Esophagus (tissue), 2 donors: ENCODE data around the gene SMARCA4. TPM values are rescaled to one million over a fixed set of nuclear protein-coding genes. Genes with fewer than 3 reads are reported as not detected.
"Not testable (repeated sequence)": the region's sequence is repeated elsewhere in the genome, so short reads cannot be mapped to it uniquely, and the experiment has no call there.

Experiments used
- H3K27ac ChIP-seq, 2 donors: one replicate each; pipeline ENCODE4 v1.5.1; 2013; ENCODE audit warnings: low read depth in 2 of 2, mild to moderate bottlenecking in 2 of 2, inconsistent platforms in 1 of 2, low read length in 1 of 2, moderate library complexity in 1 of 2
- H3K27me3 ChIP-seq, 2 donors: one replicate each; pipeline ENCODE4 v1.6.1; 2013; ENCODE audit warnings: low read length in 2 of 2, control low read depth in 1 of 2, mild to moderate bottlenecking in 1 of 2; ENCODE audit not compliant: insufficient read depth in 2 of 2, control insufficient read depth in 1 of 2
- H3K36me3 ChIP-seq, 2 donors: one replicate each; pipeline ENCODE4 v1.6.1; 2013; ENCODE audit warnings: low read length in 1 of 2; ENCODE audit not compliant: control insufficient read depth in 2 of 2, insufficient read depth in 2 of 2
- H3K4me1 ChIP-seq, 2 donors: one replicate each; pipeline ENCODE4 v1.6.1; 2013; ENCODE audit warnings: low read length in 1 of 2; ENCODE audit not compliant: control insufficient read depth in 2 of 2, insufficient read depth in 2 of 2
- H3K4me3 ChIP-seq, 2 donors: one replicate each; pipeline ENCODE4 v1.5.1; 2013; ENCODE audit warnings: low read length in 2 of 2, mild to moderate bottlenecking in 2 of 2, low read depth in 1 of 2, moderate library complexity in 1 of 2
- H3K9me3 ChIP-seq, 2 donors: one replicate each; pipeline ENCODE4 v1.6.1; 2013; ENCODE audit warnings: mild to moderate bottlenecking in 2 of 2, low read depth in 1 of 2, low read length in 1 of 2, moderate library complexity in 1 of 2; ENCODE audit not compliant: control insufficient read depth in 2 of 2, insufficient read depth in 1 of 2
- WGBS, 2 donors: extraction: QIAGEN DNeasy Blood & Tissue Kit; methylation state at CpG; one replicate each; pipeline ENCODE4 v1.1.7; 2013; 5-methylcytosine and 5-hydroxymethylcytosine counted together
- polyA plus RNA-seq, 2 donors: library from polyadenylated mRNA; stranded (reverse); fragments of 200-250 nt; gene quantifications; one replicate each; pipeline ENCODE4 v1.2.3, GENCODE V29; 2013
- donor health status: healthy with polysubstance abuse.
- donor health status: Bipolar disorder and iron deficiency.

SMARCA4 gene
- polyA plus RNA-seq, 2 donors, result 66.8 to 113 TPM

DNA sequence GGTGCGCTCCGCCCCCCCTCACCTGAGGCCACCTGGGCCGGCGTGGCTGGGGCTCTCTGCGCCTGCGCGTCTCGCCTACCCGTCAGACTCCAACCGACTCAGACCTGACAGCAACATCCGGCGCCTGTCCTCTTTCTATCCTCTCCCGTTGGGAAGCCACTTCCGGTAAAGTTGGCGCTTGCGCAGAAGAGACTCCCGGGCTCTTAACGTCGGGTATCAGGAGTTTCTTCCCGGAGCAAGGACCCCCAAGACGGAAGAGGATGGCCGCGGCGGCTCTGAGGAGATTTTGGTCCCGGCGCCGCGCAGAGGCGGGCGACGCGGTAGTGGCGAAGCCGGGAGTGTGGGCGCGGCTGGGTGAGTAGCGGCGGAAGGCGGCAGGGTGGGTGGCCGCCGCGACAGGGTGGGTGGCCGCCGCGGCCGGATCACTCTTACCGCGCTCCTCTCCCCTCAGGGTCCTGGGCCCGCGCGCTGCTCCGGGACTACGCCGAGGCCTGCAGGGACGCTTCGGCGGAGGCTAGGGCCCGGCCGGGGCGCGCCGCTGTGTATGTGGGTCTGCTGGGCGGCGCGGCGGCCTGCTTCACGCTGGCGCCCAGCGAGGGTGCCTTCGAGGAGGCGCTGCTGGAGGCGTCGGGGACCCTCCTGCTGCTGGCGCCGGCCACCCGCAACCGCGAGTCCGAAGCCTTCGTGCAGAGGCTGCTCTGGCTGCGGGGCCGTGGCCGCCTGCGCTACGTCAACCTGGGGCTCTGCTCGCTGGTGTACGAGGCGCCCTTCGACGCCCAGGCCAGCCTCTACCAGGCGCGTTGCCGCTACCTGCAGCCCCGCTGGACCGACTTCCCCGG lies 32.0 kb upstream of the SMARCA4 start, which contains the start of the genes TIMM29 and YIPF2:
Gene TIMM29 (plus strand): TSS at position 249 of the 839 bp plus-strand sequence. CDS start 12 bp downstream, at position 261.
Gene YIPF2 (minus strand): TSS at position 77 of the 839 bp plus-strand sequence. CDS start 229 bp downstream, outside the sequence.
- Histone ChIP-seq H3K4me1 (peaks cover 4 to 13% of the 10 kb centered on the region in 2 donors), H3K36me3 (peaks cover 4 to 12% of the 10 kb centered on the region in 2 donors), H3K27me3 (no peaks in the 10 kb centered on the region), H3K9me3 (no peaks in the 10 kb centered on the region), H3K4me3 (peak within 1 kb of the TSS; percentile 77 to 98), H3K27ac (peak within 1 kb of the TSS; percentile 84 to 91)
- WGBS, 2 donors, result 0% methylated on average over 66 to 96 of the region's 96 CpGs

DNA sequence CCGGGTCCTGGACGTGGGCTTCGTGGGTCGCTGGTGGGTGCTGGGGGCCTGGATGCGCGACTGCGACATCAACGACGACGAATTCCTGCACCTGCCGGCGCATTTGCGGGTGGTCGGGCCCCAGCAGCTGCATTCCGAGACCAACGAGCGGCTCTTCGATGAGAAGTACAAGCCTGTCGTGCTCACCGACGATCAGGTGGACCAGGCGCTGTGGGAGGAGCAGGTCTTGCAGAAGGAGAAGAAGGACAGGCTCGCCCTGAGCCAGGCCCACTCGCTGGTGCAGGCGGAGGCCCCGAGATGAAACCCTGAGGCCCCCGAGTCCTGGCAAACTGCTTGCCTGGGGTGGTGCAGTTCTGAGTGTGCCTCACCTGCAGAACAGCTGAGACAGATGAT lies 31.4 kb upstream of the SMARCA4 start:
- peaks cover 4 to 13% of the 10 kb centered on the region in 2 donors for H3K4me1 ChIP-seq
- WGBS, 2 donors, result 5% methylated on average over 27 of the region's 27 CpGs
- peak overlapping the region; percentile 77 to 98 for H3K4me3 ChIP-seq
- peaks cover under 1 to 6% of the 10 kb centered on the region in 2 donors for H3K36me3 ChIP-seq
- H3K27me3 ChIP-seq, result no peaks in the 10 kb centered on the region
- no peaks in the 10 kb centered on the region for H3K9me3 ChIP-seq
- H3K27ac ChIP-seq, result peak overlapping the region; percentile 84 to 91

DNA sequence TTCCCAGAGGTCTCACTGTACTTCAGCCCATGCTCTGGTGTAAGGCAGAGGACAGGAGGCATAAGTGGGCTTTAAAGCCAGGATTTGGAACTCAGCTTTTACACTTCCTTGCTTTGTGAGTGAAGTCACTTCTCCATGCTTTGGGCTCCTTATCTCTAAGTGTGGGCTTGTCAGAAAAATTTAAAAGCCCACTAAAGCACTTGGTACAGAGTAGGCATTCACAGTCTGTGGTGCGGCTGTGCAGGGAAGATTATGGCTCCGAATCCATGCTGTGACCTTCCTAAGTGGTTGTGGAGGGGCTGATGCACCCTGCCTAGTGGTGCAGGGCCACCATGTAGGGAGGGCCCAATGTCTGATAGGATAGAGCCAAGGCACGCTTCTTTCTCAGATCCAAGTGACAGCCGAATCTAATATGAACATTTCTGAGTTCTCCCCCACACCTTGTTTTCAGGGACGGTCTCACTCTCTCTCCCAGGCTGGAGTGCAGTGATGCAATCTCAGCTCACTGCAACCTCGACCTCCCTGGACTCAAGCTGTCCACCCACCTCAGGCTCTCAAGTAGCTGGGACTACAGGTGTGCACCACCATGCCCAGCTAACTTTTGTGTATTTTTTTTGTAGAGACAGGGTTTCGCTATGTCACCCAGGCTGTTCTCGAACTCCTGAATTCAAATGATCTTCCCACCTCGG lies 25.3 kb upstream of the SMARCA4 start:
- Histone ChIP-seq H3K27me3 (no peaks in the 10 kb centered on the region), H3K36me3 (no peaks in the 10 kb centered on the region), H3K4me3 (no peak overlapping the region), H3K27ac (no peak overlapping the region), H3K4me1 (no peaks in the 10 kb centered on the region), H3K9me3 (no peaks in the 10 kb centered on the region)
- 91 to 94% methylated on average over 9 of the region's 9 CpGs for WGBS, 2 donors

- no peak overlapping the region for H3K4me3 ChIP-seq
- no peak overlapping the region for H3K27ac ChIP-seq
- no peaks in the 10 kb centered on the region for H3K36me3 ChIP-seq
- no peaks in the 10 kb centered on the region for H3K27me3 ChIP-seq
- H3K9me3 ChIP-seq, result no peaks in the 10 kb centered on the region
- no peaks in the 10 kb centered on the region for H3K4me1 ChIP-seq
- 1 to 4% methylated on average over 11 of the region's 11 CpGs for WGBS, 2 donors
Measured at GRCh38 chr19:10936661-10937084, 24.2 kb upstream of the SMARCA4 start.

DNA sequence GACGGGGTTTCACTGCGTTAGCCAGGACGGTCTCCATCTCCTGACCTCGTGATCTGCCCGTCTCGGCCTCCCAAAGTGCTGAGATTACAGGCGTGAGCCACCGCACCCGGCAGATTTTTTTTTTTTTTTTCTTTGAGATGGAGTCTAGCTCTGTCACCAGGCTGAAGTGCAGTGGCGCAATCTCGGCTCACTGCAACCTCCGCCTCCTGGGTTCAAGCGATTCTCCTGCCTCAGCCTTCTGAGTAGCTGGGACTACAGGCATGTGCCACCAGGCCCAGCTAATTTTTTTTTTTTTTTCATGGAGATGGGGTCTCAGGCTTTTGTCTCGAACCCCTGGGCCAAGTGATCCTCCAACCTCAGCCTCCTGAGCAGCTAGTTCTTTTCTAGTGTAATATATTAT lies 19.2 kb upstream of the SMARCA4 start:
- not testable (repeated sequence) for H3K36me3 ChIP-seq, H3K4me3 ChIP-seq, H3K4me1 ChIP-seq, H3K27me3 ChIP-seq, H3K27ac ChIP-seq, H3K9me3 ChIP-seq
- WGBS, 2 donors, result 74 to 79% methylated on average over 13 to 14 of the region's 14 CpGs

- H3K4me1 ChIP-seq, H3K27me3 ChIP-seq: not testable (repeated sequence)
Measured at GRCh38 chr19:10943412-10943811, 17.4 kb upstream of the SMARCA4 start.

GRCh38 chr19:10945264-10945663 lies 15.6 kb upstream of the SMARCA4 start:
- Histone ChIP-seq H3K4me1 (peaks cover 0 to 2% of the 10 kb centered on the region in 2 donors), H3K27me3 (no peaks in the 10 kb centered on the region), H3K4me3 (no peak overlapping the region), H3K36me3 (no peaks in the 10 kb centered on the region), H3K9me3 (no peaks in the 10 kb centered on the region), H3K27ac (no peak overlapping the region)
- 89 to 90% methylated on average over 4 of the region's 4 CpGs for WGBS, 2 donors

More at GRCh38 chr19:10943412-10943811, 17.4 kb upstream of the SMARCA4 start:
- H3K9me3 ChIP-seq, H3K4me3 ChIP-seq, H3K27ac ChIP-seq, H3K36me3 ChIP-seq: not testable (repeated sequence)
- WGBS, 2 donors, result 80 to 92% methylated on average over 4 of the region's 4 CpGs

DNA sequence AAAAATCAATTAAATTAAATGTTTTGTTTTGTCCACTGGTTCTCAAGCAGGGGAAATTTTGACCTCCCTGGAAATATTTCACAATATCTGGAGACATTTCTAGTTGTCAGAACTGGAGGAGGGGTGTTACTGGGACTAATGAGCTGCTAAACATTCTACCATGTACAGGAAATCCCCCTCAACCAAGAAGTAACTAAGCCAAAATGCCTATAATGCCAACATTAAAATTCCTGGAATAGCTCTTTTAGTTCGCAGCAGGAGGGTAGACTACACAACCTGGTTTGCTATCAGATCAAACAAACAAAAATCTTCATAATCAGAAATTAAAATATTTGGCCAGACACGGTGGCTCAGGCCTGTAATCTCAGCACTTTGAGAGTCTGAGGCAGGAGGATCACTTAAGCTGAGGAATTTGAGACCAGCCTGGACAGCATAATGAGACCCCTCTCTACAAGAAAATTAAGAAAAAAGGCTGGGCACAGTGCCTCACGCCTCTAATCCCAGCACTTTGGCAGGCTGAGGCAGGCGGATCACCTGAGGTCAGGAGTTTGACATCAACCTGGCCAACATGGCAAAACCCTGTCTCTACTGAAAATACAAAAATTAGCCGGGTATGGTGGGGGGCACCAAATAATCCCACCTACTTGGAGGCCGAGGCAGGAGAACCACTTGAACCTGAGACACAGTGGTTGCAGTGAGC lies 13.7 kb upstream of the SMARCA4 start:
- Histone ChIP-seq H3K27me3 (no peaks in the 10 kb centered on the region), H3K27ac (peak overlapping the region in 1 of 2 donors; percentile 15), H3K4me3 (no peak overlapping the region), H3K4me1 (peaks cover 0 to 2% of the 10 kb centered on the region in 2 donors), H3K9me3 (no peaks in the 10 kb centered on the region), H3K36me3 (no peaks in the 10 kb centered on the region)
- WGBS, 2 donors, result 48 to 60% methylated on average over 6 of the region's 6 CpGs

GRCh38 chr19:10952809-10953208 lies 8.0 kb upstream of the SMARCA4 start:
- Histone ChIP-seq H3K9me3 (no peaks in the 10 kb centered on the region), H3K36me3 (no peaks in the 10 kb centered on the region), H3K4me1 (peaks cover 0 to under 1% of the 10 kb centered on the region in 2 donors), H3K27ac (peak overlapping the region; percentile 74 to 84), H3K27me3 (no peaks in the 10 kb centered on the region), H3K4me3 (no peak overlapping the region)
- WGBS, 2 donors, result 59 to 63% methylated on average over 6 of the region's 6 CpGs
